ENCODE results near the gene ADGRA1. TPM values are rescaled to one million over a fixed set of nuclear protein-coding genes. Genes with fewer than 3 reads are reported as not detected.

The ADGRA1 gene
- total and polyA plus RNA-seq, 2 experiments from 2014 or later, result 0.23 to 0.52 TPM

- Histone ChIP-seq H3K4me3 (no peak overlapping the region), H4K20me1 (replicated peaks; ENCODE audit: insufficient read depth) (no peaks in the 10 kb centered on the region), H3K27me3 (ENCODE audit: insufficient read depth) (no peaks in the 10 kb centered on the region), H2AFZ (no peak overlapping the region), H3K9me2 (ENCODE audit: insufficient read depth) (no peaks in the 10 kb centered on the region), H3K79me2 (replicated peaks; ENCODE audit: insufficient read depth) (no peaks in the 10 kb centered on the region), H3F3A (replicated peaks; ENCODE audit: low read depth) (no peaks in the 10 kb centered on the region), H3K36me3 (ENCODE audit: insufficient read depth) (no peaks in the 10 kb centered on the region; the same call in 1 of the 2 replicates), H3K27ac (ENCODE audit: low read depth) (no peak overlapping the region; the same call in 1 of the 2 replicates), H3K4me2 (no peak overlapping the region), H3K4me1 (ENCODE audit: insufficient read depth) (no peaks in the 10 kb centered on the region)
- Mint-ChIP-seq H3K27ac (no peak overlapping the region), H3K27me3 (ENCODE audit: insufficient read depth, low read depth, poor library complexity) (peaks cover 10% of the 10 kb centered on the region), H3K36me3 (ENCODE audit: low read depth) (no peaks in the 10 kb centered on the region), H3K4me1 (peaks cover 4% of the 10 kb centered on the region; the same call in 2 of the 3 replicates), H3K9me3 (no peaks in the 10 kb centered on the region), H3K4me3 (no peak overlapping the region)
- DNase-seq (ENCODE audit: low spot score) (no peak), ATAC-seq (no peak)
- TF ChIP-seq ETS1 (IDR thresholded peaks at IDR 0.05) (no peak), STAT1 (IDR thresholded peaks at IDR 0.05; ENCODE audit: unreplicated experiment) (no peak), NANOG (IDR thresholded peaks at IDR 0.05; ENCODE audit: borderline replicate concordance) (no peak), EZH2 (IDR thresholded peaks at IDR 0.05; ENCODE audit: low read depth, unreplicated experiment) (no peak), JUNB (IDR thresholded peaks at IDR 0.05; ENCODE audit: unreplicated experiment) (no peak), CREB1 (CRISPR knock-in tag; IDR thresholded peaks at IDR 0.05; ENCODE audit: low read depth) (no peak), ZNF114 (CRISPR knock-in tag; IDR thresholded peaks at IDR 0.05) (no peak), POLR2AphosphoS5 (IDR thresholded peaks at IDR 0.05; ENCODE audit: low read depth) (no peak), ZNF462 (CRISPR knock-in tag; IDR thresholded peaks at IDR 0.05) (no peak), ZNF331 (CRISPR knock-in tag; IDR thresholded peaks at IDR 0.05; ENCODE audit: low read depth) (no peak), REST (IDR thresholded peaks at IDR 0.05; ENCODE audit: unreplicated experiment) (no peak), EZH2phosphoT487 (IDR thresholded peaks at IDR 0.05; ENCODE audit: unreplicated experiment) (no peak)
- TF ChIP-seq, protein P1, sequence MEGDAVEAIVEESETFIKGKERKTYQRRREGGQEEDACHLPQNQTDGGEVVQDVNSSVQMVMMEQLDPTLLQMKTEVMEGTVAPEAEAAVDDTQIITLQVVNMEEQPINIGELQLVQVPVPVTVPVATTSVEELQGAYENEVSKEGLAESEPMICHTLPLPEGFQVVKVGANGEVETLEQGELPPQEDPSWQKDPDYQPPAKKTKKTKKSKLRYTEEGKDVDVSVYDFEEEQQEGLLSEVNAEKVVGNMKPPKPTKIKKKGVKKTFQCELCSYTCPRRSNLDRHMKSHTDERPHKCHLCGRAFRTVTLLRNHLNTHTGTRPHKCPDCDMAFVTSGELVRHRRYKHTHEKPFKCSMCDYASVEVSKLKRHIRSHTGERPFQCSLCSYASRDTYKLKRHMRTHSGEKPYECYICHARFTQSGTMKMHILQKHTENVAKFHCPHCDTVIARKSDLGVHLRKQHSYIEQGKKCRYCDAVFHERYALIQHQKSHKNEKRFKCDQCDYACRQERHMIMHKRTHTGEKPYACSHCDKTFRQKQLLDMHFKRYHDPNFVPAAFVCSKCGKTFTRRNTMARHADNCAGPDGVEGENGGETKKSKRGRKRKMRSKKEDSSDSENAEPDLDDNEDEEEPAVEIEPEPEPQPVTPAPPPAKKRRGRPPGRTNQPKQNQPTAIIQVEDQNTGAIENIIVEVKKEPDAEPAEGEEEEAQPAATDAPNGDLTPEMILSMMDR (conservative IDR thresholded peaks at IDR 0.05; ENCODE audit: low read depth in 2 of 2), result no peak
Observed at GRCh38 chr10:133046390-133046765, 41.3 kb upstream of the ADGRA1 start.
